Measurements from ENCODE around the gene ARL6IP4.

DNA sequence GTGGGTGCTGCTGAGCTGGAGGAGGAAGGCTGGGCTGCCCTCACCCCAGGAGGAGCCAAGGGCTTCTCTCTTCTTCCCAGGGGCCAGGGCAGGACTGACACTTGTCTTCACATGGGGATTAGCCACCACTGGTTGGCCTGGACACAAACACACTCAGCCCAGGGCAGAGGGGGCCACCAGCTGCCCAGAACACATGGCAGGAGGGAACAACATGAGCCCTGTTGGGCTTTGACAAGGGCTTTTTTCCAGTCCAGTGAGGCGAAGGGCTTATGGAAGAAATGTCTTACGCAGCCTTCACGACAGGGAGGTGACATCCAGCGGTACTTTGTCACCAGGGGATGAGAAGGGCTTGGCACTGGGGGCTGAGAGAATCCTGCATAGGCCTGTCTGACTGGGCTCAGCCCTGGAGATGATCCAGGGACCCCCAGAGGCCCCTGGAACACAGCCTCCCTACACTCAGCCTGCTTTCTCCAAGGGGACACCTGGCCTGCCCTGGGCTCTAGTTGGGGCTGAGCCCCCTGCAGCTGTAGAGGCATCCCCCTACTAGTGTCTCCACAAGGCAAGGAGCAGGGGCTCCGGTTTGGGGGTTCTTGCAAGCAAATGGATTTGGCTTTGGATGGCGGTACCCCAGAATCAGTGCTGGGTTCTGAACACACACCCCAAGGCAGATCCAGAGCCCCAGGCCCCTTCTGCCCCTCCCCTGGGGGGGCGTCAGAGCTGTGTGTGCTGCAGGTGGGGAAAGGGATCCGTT, 18.9 kb downstream of the ARL6IP4 start:
- TF ChIP-seq, protein P1, sequence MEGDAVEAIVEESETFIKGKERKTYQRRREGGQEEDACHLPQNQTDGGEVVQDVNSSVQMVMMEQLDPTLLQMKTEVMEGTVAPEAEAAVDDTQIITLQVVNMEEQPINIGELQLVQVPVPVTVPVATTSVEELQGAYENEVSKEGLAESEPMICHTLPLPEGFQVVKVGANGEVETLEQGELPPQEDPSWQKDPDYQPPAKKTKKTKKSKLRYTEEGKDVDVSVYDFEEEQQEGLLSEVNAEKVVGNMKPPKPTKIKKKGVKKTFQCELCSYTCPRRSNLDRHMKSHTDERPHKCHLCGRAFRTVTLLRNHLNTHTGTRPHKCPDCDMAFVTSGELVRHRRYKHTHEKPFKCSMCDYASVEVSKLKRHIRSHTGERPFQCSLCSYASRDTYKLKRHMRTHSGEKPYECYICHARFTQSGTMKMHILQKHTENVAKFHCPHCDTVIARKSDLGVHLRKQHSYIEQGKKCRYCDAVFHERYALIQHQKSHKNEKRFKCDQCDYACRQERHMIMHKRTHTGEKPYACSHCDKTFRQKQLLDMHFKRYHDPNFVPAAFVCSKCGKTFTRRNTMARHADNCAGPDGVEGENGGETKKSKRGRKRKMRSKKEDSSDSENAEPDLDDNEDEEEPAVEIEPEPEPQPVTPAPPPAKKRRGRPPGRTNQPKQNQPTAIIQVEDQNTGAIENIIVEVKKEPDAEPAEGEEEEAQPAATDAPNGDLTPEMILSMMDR (conservative IDR thresholded peaks at IDR 0.05) = no peak
- no peak for TF ChIP-seq EZH2 (IDR thresholded peaks at IDR 0.05; ENCODE audit: low read depth)
